A204.1 (cell line): ENCODE data around the gene EGR4.
"Not testable (repeated sequence)": the region's sequence is repeated elsewhere in the genome, so short reads cannot be mapped to it uniquely, and the experiment has no call there.

ENCODE experiments used
- FAIRE-seq: peaks from 2 replicates; lab custom pipeline; 2012; peaks lifted over from hg19 to GRCh38; lab: Jason Lieb, UNC

EGR4 gene

DNA sequence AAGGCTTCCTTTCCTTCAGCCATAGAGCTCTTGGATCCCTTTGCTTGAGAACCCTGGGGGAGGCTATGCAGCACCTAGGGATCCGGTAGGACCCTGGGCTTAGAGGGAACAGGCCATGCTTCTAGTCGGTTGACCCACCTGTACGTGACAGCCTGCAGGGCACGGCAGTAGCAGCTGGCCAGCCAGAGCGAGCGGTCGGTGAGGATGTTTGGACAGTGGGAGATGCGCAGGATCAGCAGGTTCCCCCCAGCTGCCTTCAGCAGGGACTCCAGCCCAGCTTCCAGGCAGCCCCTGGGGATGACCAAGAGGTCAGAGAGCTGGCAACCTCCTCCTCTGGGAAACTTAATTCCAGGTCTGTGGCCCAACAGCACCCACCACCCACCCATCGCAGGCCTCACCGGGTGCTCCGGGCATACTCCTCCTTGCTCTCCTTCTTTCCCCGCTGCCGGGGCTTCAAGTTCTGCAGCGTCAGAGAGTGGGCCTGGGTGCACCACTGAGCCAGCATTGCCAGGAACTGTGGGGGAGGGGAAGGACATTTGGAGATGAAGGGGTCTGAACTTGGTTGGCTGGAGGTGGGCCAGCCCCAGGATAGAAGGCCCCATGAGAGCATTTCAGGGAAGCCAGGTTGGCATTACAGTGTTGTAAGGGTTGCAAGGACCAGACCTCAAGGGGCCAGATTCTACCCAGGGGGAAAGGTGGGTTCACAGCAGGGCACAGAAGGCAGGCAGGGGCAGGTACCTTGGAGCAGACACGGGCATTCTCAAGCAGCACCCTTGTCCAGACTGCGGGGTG is 29.6 kb downstream of the EGR4 start:
- FAIRE-seq = no peak

GRCh38 chr2:73262691-73263429 is 30.5 kb downstream of the EGR4 start:
- FAIRE-seq = not testable (repeated sequence)

DNA sequence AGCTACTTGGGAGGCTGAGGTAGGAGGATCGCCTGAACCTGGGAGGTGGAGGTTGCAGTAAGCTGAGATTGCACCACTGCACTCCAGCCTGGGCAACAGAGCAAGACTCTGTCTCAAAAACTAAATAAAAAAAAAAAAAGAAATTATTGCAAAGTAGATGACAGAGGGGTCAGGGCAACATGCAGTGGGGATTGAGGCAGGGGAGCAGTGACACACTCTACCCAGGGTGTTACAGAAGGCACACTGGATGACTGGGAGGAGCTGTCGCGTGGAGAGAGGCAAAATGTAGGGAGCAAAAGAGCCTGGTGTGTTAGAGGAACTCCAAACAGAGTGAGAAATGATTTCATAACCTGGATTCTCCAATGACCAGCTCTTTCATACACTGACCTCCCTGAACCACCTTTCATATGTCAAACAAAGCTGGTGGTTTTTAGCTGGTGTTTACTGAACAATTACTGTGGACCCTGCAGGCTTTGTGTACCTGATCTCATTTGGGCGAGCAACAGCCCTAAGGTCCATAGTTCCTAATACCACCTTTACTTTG is 31.2 kb downstream of the EGR4 start:
- FAIRE-seq = no peak

GRCh38 chr2:73260338-73260984 is 32.9 kb downstream of the EGR4 start:
- FAIRE-seq = no peak

DNA sequence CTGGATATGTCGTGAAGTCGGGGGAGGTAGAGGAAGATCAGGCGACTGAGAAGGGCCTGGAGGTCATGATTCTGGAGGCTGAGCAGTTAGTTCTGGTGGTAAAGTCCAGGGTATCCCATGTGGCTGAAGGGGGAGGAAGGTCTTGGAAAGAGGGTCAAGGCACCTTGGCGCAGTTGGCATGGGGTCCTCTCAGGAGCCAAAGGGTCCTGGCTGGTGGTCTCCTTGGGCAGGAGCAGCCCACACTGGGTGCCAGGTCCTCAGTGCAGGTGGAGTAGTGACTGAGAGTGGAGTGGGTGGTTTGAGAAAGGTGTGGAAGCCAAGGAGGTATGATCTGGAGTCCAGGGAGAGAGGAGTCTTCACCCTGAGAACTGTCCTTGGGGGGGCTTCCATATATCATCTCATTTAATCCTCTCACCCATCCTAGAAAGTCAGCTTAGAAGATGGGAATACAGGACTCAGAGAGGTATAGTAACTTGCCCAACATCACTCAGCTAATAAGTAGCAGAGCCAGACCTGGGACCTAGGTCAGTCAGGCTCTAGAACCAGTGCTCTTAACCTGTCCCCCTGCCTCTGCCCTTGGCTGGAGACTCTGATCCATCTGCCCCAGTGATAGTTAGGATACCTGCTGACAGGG is 33.5 kb downstream of the EGR4 start:
- FAIRE-seq = no peak

- FAIRE-seq = no peak
Measured at GRCh38 chr2:73259276-73259675, 34.1 kb downstream of the EGR4 start.

- no peak for FAIRE-seq
Measured at GRCh38 chr2:73258913-73259215, 34.5 kb downstream of the EGR4 start.

GRCh38 chr2:73258186-73258912 is 35.0 kb downstream of the EGR4 start:
- FAIRE-seq = no peak

DNA sequence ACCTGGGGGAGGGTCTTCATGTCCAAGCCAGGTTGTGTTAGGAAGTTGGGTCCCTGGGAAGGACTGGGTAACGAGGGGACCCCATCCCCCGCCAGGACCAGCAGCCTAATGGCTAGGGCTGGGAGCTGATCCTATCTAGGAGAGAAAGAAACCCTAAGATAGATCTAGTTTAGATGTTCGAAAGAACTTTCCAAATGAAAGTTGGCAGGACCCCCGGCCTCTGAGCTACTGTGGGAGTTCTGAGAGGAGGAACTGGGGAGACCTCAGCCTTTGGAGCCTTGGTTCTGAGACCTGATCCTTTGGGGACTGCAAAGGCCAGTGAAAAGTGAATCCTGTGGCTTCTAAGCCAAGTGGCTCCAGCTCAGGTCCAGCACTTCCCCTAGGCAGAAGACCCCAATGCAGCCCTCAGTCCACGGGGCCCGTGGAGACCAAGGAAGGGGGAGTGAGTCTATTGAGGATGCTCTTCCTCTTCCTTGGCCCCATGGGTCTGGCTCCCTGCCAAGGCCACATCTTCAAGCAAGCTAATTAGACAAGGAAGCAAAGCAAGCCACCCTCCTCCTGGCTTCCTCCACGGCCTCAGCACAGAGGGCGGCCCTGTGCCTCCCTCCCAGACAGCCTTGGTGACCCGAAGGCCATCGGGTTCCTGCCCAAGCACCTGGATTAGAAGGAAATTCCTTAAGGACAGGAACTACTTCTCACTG is 35.8 kb downstream of the EGR4 start:
- FAIRE-seq = no peak

DNA sequence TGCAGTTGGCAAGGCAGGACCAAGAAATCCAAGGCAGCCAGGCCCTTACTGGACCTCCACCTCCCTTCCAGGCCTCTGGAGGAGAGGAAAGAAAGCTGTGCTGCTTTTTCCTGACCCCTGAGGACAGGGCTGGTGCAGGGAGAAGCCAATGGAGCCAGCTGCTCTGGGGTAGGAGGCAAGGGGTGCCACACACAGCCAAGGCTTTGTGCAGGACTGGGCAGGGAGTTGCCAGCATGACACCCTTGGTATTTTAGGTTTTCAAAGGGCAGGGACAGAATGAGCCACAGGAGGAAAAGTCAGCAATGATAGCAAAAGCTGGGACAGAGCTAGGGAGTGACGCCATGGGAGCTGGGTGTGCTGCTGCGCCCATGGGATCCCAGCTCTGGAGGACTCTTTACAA is 36.3 kb downstream of the EGR4 start:
- FAIRE-seq = no peak

- no peak for FAIRE-seq
Measured at GRCh38 chr2:73256618-73256922, 36.8 kb downstream of the EGR4 start.

DNA sequence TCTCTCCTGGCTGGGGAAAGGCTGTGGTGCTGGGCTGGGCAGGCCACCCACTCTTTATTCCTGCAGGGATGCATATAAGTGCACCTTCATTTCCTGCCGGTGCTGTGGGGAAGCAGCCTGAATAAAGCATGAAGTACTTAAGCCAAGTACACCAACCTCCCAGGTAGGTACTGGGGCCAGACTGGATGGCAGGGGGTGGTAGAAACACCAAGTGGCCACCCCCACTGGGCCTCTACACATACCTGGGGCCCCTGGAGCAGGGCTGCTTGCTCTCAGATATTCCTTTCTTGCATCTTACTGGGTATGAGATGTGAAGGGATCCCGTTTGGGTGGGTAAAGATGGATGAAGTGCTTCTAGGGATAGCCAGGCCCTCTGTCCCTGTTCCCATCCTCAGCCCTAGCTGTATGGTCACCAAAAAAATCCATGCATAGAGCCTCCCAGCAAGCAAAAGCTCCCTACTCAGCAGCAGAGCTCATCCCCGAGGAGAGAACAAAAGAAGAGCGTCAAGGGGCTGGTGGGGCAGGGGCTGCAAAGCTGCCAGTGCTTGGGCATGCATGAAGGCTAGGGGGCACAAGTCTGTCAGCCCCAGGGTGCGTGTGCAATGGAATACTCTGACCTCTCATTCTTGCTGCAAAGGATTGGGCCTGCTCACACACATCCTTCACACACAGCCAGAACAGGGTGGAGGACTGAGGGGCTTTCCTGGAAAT is 37.3 kb downstream of the EGR4 start:
- no peak for FAIRE-seq

GRCh38 chr2:73255007-73255644 is 38.2 kb downstream of the EGR4 start:
- no peak for FAIRE-seq

DNA sequence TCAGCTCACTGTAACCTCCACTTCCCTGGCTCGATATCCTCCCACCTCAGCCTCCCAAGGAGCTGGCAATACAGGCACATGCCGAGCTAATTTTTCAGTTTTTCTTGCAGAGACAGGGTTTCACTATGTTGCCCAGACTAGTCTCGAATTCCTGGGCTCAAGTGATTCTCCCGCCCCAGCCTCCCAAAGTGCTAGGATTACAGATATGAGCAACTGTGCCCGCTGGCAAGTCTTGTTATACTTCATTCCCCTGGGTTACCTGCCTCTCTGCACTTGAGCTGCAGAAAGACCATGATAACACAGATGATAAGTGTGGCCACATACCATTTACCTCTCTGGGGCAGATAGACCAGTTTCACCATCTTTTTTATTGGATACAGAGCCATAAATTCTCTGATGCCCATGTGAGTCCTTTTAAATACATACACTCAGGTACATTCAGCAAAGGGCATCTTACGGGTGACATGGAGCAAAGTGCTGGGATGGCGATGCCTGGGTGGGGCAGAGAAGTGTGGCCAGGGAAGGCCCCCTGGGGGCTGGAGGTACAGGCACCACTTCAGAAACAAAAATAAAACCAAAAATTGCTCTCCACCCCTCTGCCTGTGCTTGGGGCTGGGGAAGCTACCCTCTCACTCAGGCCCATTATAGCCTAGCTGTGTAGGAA is 38.9 kb downstream of the EGR4 start:
- FAIRE-seq = no peak

GRCh38 chr2:73253901-73254300 is 39.4 kb downstream of the EGR4 start:
- FAIRE-seq = no peak

- FAIRE-seq = no peak
Measured at GRCh38 chr2:73253400-73253799, 39.9 kb downstream of the EGR4 start.

DNA sequence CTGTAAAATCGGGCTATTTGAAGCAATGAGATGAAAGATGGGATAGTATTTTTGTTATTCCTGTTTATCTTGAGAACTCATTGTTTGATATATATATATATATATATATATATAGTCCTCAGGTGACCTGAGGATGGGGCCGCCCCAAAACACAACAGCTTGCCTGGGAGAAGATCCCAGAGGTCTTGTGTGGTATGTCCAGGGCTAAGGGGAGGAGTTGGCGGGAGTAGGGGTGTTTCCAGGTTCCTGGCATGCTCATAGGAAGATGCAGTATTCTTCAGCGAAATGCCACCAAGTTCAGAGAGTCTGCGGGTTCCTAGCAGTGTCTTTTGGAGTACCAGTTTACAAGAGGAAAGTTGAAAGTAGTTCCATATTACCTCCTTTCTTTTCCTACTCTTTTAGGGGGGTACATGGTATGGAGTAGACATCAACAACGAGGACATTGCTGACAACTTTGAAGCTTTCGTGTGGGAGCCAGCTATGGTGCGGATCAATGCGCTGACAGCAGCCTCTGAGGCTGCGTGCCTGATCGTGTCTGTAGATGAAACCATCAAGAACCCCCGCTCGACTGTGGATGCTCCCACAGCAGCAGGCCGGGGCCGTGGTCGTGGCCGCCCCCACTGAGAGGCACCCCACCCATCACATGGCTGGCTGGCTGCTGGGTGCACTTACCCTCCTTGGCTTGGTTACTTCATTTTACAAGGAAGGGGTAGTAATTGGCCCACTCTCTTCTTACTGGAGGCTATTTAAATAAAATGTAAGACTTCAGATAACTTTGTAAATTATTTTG is 40.9 kb downstream of the EGR4 start:
- FAIRE-seq = no peak

GRCh38 chr2:73250872-73251846 is 42.2 kb downstream of the EGR4 start:
- FAIRE-seq = no peak
